HCT116 (cell line): ENCODE results near the gene INTS3.

Source experiments
- EZH2 ChIP-seq: fragments of 200-600 bp; sonication (generic); IDR thresholded peaks from 2 replicates; pipeline ENCODE4 v1.6.1; 2017; ENCODE audit warnings: antibody characterized with exemption, mixed run types
- SP1 ChIP-seq: IDR thresholded peaks from 2 replicates; pipeline ENCODE4 v1.6.1; 2012; ENCODE audit warnings: low read depth
- TF ChIP-seq, protein P1 (sequence below), 3 experiments: fragments of 200-600 bp in 1 of 3; sonication (generic) in 1 of 3; IDR thresholded peaks in 2 of 3; conservative IDR thresholded peaks in 1 of 3; 2 replicates each; pipeline ENCODE4 v1.5.1; 2012 to 2017; ENCODE audit warnings: low read depth in 2 of 3, low read length in 2 of 3, antibody characterized with exemption in 1 of 3, borderline replicate concordance in 1 of 3, control low read depth in 1 of 3, mild to moderate bottlenecking in 1 of 3, mixed read lengths in 1 of 3, mixed run types in 1 of 3, moderate library complexity in 1 of 3; ENCODE audit not compliant: insufficient read depth in 1 of 3
- TF ChIP-seq, protein P2 (sequence below): IDR thresholded peaks from 2 replicates; pipeline ENCODE4 v1.6.1; 2011; ENCODE audit warnings: mild to moderate bottlenecking, low read length, moderate library complexity; ENCODE audit not compliant: insufficient replicate concordance; ENCODE audit errors: extremely low read depth

DNA sequence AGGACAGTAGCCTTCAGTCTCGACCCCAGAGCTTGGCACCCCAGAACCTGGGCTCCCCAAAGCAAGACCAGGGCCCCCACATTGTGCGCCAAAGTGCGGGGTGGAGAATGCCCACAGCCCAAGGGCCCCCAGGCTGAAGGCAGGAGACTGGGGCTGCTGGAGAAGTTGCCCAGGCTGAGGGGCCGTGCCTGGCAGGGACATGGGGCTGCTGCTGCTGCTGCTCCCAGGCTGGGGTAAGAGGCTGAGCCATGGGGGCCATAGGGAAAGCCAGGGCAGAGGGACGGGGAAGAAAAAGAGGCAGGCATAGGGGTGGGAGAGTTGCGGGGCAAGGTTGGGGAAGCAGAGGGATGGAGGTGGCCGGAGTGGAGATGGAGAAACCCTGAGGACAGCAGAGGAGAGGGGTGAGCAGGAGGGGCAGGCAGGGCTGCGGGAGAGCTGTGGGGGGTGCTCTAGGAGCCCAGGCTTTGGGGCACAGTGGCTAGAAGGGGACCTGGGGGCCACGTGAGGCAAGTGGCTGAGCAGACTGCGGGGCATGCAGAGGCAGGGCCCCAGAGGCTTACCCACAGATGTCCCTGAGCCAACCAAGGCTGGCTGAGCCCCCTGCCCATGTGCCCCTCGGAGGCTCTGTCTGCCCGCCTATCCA lies 66.2 kb downstream of the INTS3 start:
- TF ChIP-seq, protein P1, sequence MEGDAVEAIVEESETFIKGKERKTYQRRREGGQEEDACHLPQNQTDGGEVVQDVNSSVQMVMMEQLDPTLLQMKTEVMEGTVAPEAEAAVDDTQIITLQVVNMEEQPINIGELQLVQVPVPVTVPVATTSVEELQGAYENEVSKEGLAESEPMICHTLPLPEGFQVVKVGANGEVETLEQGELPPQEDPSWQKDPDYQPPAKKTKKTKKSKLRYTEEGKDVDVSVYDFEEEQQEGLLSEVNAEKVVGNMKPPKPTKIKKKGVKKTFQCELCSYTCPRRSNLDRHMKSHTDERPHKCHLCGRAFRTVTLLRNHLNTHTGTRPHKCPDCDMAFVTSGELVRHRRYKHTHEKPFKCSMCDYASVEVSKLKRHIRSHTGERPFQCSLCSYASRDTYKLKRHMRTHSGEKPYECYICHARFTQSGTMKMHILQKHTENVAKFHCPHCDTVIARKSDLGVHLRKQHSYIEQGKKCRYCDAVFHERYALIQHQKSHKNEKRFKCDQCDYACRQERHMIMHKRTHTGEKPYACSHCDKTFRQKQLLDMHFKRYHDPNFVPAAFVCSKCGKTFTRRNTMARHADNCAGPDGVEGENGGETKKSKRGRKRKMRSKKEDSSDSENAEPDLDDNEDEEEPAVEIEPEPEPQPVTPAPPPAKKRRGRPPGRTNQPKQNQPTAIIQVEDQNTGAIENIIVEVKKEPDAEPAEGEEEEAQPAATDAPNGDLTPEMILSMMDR (IDR thresholded peaks at IDR 0.05 in 2 of 3, conservative IDR thresholded peaks at IDR 0.05 in 1 of 3; ENCODE audit: borderline replicate concordance in 1 of 3, insufficient read depth in 1 of 3, low read depth in 2 of 3, low read length in 2 of 3), result no peak
- TF ChIP-seq, protein P2, sequence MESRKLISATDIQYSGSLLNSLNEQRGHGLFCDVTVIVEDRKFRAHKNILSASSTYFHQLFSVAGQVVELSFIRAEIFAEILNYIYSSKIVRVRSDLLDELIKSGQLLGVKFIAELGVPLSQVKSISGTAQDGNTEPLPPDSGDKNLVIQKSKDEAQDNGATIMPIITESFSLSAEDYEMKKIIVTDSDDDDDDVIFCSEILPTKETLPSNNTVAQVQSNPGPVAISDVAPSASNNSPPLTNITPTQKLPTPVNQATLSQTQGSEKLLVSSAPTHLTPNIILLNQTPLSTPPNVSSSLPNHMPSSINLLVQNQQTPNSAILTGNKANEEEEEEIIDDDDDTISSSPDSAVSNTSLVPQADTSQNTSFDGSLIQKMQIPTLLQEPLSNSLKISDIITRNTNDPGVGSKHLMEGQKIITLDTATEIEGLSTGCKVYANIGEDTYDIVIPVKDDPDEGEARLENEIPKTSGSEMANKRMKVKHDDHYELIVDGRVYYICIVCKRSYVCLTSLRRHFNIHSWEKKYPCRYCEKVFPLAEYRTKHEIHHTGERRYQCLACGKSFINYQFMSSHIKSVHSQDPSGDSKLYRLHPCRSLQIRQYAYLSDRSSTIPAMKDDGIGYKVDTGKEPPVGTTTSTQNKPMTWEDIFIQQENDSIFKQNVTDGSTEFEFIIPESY, result no peak
- no peak for TF ChIP-seq SP1
- TF ChIP-seq EZH2, result no peak
